ENCODE results near the gene RNU1-4. TPM values are rescaled to one million over a fixed set of nuclear protein-coding genes. Genes with fewer than 3 reads are reported as not detected.
"Not testable (repeated sequence)": the region's sequence is repeated elsewhere in the genome, so short reads cannot be mapped to it uniquely, and the experiment has no call there.

RNU1-4 gene
- under 0.01 TPM for total RNA-seq

DNA sequence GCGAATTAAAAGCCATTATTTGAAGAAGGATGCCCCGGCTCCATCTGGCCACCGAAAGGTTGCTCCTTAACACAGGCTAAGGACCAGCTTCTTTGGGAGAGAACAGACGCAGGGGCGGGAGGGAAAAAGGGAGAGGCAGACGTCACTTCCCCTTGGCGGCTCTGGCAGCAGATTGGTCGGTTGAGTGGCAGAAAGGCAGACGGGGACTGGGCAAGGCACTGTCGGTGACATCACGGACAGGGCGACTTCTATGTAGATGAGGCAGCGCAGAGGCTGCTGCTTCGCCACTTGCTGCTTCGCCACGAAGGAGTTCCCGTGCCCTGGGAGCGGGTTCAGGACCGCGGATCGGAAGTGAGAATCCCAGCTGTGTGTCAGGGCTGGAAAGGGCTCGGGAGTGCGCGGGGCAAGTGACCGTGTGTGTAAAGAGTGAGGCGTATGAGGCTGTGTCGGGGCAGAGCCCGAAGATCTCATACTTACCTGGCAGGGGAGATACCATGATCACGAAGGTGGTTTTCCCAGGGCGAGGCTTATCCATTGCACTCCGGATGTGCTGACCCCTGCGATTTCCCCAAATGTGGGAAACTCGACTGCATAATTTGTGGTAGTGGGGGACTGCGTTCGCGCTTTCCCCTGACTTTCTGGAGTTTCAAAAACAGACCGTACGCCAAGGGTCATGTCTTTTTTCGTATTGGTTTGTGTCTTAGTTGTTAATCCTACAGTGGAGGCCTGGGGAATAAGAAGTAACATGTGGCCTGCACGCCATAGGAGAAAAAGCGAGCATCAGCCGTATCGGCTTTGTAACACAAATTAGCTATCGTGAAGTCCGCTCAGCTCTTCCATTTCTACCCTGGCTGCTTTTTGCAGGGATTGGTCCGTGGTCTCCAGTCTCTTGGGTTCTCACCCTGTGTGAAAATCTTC is at the start of gene RNU1-4:
TSS of gene RNU1-4 (plus strand) at position 470 of the 918 bp plus-strand sequence.
- FAIRE-seq = peak; percentile 92

DNA sequence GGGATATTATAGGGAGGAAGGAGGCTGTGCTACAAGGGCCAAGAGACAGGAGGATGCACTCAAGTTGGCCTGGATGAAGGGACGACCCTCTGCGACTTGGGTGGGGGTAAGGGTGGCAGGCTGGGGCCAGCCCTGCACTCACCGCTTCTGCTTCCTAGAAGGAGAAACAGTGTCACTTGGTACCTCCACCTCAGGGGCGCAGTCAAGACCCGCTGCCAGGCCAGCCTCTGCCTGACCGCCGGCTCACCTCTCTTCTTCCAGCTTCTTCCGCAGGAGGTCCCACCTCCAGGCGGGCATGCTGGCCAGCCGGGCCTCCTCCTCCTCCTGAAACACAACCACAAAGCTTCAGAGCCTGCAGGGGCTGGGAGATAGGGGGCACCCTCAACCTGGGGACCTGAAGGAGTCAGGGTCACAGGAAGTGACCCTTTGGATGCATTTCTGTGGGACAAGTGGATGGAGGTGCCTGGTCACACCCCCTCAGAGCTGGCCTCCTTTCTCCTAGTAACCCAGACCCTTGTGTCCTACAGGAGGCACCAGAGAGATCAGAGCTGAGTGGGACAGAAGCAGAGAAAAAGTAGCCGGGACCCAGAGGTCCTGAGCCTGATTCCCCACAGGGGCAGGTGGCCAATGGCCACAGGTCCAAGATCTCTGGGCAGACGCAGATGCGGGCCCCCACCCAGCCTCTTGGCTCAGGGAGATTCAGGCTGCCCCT is 49.2 kb upstream of the RNU1-4 start:
- not testable (repeated sequence) for FAIRE-seq; DNase-seq (ENCODE audit: low spot score in 2 of 2)

More for the DNA sequence above, at the start of gene RNU1-4:
- DNase-seq (ENCODE audit: low spot score in 2 of 2) = not testable (repeated sequence)

GRCh38 chr1:16692283-16692682 is 48.0 kb upstream of the RNU1-4 start:
- not testable (repeated sequence) for FAIRE-seq; DNase-seq (ENCODE audit: low spot score in 2 of 2)

DNA sequence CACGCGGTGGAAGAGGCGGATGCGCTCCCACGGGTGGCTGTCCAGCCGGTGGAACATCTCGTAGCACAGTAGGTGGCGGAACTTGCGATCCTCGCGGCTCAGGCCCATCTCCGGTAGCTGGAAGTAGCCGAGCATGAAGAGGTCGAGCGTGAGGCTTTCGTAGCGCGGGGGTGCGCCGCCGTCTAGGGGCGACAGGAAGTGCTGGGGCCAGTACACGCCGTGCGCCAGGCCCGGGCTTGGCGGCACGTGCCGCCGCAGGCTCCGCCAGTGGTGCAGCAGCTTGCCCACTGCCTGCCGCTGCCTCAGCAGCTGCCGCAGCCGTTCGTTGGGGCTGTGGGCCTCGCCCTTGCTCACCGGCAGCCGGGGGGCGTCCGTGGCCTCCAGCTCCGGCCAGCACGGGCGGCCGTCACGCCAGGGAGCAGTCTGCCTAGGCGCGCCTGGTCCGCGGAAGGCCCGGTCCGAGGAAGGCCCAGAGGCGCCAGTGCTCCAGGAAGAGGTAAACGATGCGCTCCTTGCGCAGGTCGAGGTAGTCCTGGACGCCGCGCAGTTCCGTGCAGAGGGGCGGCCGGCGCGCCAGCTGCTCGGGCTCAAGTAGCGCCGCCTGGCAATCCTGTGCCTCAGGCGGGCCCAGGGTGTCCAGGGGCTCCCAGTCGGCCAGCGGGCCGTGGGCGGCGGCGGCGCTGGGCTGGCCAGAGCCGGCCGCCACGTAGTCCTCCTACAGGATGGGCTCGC is 47.4 kb upstream of the RNU1-4 start:
- DNase-seq (ENCODE audit: low spot score in 2 of 2); FAIRE-seq: not testable (repeated sequence)

- FAIRE-seq; DNase-seq (ENCODE audit: low spot score in 2 of 2): not testable (repeated sequence)
Measured at GRCh38 chr1:16693449-16694307, 46.6 kb upstream of the RNU1-4 start.

GRCh38 chr1:16694308-16694702 is 46.0 kb upstream of the RNU1-4 start:
- FAIRE-seq; DNase-seq (ENCODE audit: low spot score in 2 of 2): not testable (repeated sequence)

GRCh38 chr1:16696507-16697150 is 43.7 kb upstream of the RNU1-4 start:
- FAIRE-seq = not testable (repeated sequence)

DNA sequence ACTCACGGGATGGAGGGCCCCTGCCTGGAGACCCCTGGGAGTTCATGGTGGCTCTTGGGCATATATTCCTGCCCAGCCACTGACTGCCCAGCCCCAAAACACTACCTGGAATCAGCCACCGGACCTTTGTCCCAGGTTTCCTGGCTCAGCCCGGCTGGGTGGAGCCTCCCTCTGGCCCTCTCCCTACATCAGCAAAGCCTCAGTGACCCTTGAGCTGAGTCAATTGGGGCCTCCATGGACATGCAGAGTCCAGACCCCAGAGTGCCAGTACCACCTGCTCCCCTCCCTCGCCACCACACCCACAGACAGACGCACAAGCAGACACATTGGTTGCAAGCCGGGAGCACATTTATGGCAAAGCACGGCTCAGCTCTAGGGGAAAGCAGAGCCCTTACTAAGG is 43.2 kb upstream of the RNU1-4 start:
- FAIRE-seq; DNase-seq (ENCODE audit: low spot score in 2 of 2): not testable (repeated sequence)

More at GRCh38 chr1:16696507-16697150, 43.7 kb upstream of the RNU1-4 start:
- not testable (repeated sequence) for DNase-seq (ENCODE audit: low spot score in 2 of 2)

DNA sequence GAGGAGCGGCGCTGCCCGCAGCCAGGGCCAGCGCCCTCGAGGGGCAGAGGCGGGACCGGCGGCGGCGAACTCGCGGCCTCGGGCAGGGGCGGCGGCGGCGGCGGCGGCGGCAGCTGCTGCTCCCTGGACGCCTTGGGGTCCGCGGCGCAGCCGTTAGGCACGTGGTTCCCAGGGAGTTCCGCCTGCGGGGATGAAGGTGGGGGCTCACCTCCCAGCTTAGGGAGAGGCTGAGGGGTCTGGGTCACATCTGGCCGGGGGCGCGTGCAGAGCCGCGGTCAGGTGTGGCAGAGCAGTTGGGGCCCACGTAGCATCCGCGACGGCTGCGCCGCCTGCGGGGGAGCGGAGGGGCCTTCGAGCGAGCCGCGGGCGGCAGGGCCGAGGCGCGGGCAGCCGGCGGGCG is 40.9 kb upstream of the RNU1-4 start:
- FAIRE-seq; DNase-seq (ENCODE audit: low spot score in 2 of 2): not testable (repeated sequence)

DNA sequence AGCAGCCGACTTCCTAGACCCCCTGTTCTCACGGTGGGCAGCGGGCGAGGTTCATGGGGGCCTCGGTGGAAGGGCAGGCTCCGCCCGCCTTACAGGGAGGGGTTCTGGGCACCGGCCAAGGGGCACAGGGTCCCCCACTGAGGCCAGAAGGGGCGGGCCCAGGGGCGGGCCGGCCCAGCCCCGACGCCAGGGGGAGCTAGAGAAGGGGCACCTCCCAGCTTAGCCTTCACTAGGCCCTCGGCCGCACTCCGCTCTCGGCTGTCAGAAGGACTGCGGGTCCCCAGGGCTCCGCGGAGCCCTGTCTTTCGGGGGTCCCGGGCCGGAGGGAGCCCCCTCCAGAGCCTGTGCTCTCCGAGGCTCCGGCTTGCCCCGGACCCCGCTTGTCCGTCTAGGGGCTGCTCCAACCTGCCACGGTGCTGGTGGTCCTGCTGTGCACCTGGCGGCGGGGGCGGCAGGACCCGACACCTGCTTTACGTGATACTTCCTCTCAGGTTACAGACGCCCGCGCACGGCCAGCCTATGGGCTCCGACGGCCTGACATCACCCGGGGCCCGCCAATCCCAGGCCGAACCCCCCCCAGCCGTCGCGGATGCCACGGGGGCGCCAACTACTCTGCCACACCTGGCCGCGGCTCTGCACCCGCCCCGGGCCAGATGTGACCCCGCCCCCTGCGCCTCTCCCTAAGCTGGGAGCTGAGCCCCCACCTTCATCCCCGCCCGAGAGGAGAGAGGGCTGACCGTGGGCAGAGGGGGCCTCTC is 40.0 kb upstream of the RNU1-4 start:
- FAIRE-seq = not testable (repeated sequence)

GRCh38 chr1:16701189-16701588 is 39.1 kb upstream of the RNU1-4 start:
- not testable (repeated sequence) for FAIRE-seq; DNase-seq (ENCODE audit: low spot score in 2 of 2)

More for the DNA sequence above, 40.0 kb upstream of the RNU1-4 start:
- DNase-seq (ENCODE audit: low spot score in 2 of 2) = not testable (repeated sequence)

DNA sequence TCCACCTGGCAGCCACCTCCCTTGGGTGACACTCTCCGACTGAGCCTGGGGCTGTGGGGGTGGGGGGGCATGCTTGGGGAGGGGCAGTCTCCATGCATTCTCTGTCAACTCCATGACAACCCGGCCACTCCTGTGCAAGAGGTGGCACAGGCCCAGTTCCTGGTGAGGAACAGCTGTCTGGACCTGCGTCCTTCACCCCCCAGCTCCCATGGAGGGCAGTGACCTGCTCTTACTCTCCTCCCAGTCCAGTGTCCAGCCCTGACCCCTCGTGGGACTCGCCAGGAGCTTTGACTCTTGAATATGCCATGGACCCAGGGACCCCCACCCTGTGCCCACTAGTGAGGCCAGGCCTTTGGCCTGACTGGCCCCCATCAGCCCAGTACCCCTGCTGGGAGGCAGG is 38.0 kb upstream of the RNU1-4 start:
- not testable (repeated sequence) for FAIRE-seq; DNase-seq (ENCODE audit: low spot score in 2 of 2)

GRCh38 chr1:16703141-16703540 is 37.2 kb upstream of the RNU1-4 start:
- not testable (repeated sequence) for DNase-seq (ENCODE audit: low spot score in 2 of 2); FAIRE-seq

- FAIRE-seq; DNase-seq (ENCODE audit: low spot score in 2 of 2): not testable (repeated sequence)
Measured at GRCh38 chr1:16703602-16704001, 36.7 kb upstream of the RNU1-4 start.

- FAIRE-seq; DNase-seq (ENCODE audit: low spot score in 2 of 2): not testable (repeated sequence)
Measured at GRCh38 chr1:16704076-16704475, 36.2 kb upstream of the RNU1-4 start.

DNA sequence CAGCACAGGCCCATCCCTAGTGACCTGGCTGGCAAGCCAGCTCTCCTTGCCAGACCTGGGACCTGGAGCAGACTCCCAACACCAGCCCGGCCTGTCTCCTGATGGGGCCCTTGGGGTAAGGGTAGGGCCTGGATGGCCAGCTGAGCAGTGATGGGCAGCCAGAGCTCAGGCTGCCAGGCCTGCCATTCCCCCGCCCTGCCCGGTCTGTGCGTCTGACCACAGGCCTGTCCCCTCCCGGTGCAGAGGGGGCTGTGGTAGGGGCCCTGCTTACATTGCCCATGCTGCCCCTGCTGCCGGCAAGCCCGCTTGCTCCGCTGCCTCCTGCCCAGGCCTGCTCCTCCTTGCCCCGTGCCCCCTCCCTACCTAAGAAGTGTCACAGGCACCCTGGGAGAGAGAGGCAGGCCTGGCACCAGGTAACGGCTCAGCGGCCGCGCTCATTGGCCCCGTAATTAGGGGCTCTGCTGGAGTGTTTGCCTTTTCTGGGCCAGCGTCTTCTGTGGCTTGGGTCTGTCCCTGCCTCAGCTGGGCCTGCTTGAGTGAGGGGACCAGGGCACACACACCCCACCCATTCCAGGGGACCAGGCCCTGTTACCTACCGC is 35.7 kb upstream of the RNU1-4 start:
- not testable (repeated sequence) for DNase-seq (ENCODE audit: low spot score in 2 of 2); FAIRE-seq

DNA sequence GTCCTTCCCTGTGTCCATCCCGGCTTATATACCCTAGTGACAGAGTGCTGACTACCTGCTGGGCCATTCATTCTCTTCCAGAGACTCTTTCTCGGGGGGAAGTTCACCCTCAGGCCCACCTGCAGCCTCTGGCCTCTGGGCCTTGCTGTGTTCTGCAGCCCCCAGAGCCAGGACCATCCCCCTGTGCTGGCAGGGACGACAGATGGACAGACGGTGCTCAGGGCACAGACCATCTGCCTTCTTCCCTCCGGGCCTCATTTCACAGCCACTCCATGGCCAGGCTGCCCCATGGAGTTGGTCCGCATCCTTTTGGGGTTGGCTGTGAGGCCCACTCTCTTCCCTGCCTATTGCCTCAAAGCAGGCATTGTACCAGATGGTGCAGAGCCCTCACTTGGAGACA is 34.0 kb upstream of the RNU1-4 start:
- not testable (repeated sequence) for DNase-seq (ENCODE audit: low spot score in 2 of 2); FAIRE-seq
